ENCODE data around the gene STAB2. TPM values are rescaled to one million over a fixed set of nuclear protein-coding genes. Genes with fewer than 3 reads are reported as not detected.

Gene STAB2
- total RNA-seq, 4 donors from 2014 or later, result 0.27 to 0.81 TPM; not detected in 2

- Histone ChIP-seq H3K4me3 (no peak overlapping the region), H3K36me3 (no peaks in the 10 kb centered on the region), H3K27ac (no peak overlapping the region), H3K4me1 (peaks cover 0 to 4% (median 0%) of the 10 kb centered on the region in 3 donors), H3K9me3 (no peaks in the 10 kb centered on the region), H3K27me3 (no peaks in the 10 kb centered on the region)
- ATAC-seq, result no peak
- no peak for TF ChIP-seq EP300 (IDR thresholded peaks at IDR 0.05)
- no peak for TF ChIP-seq CTCF (IDR thresholded peaks at IDR 0.05)
- no peak for TF ChIP-seq POLR2AphosphoS5 (IDR thresholded peaks at IDR 0.05)
- TF ChIP-seq POLR2A (IDR thresholded peaks at IDR 0.05), result no peak
- WGBS, 2 donors (ENCODE audit: low coverage in 1 of 2), result 82 to 86% methylated on average over 3 of the region's 3 CpGs
These were observed 104.0 kb downstream of the STAB2 start for GRCh38 chr12:103691063-103691462.

- Histone ChIP-seq H3K9me3 (no peaks in the 10 kb centered on the region), H3K27ac (no peak overlapping the region), H3K4me3 (no peak overlapping the region), H3K27me3 (no peaks in the 10 kb centered on the region), H3K4me1 (peaks cover 0 to 4% (median 3%) of the 10 kb centered on the region in 3 donors), H3K36me3 (no peaks in the 10 kb centered on the region)
- WGBS, 2 donors (ENCODE audit: low coverage in 1 of 2), result 75 to 100% methylated on average over 2 to 4 of the region's 5 CpGs
- TF ChIP-seq CTCF (IDR thresholded peaks at IDR 0.05), result no peak
- no peak for TF ChIP-seq EP300 (IDR thresholded peaks at IDR 0.05)
- no peak for TF ChIP-seq POLR2AphosphoS5 (IDR thresholded peaks at IDR 0.05)
- no peak for TF ChIP-seq POLR2A (IDR thresholded peaks at IDR 0.05)
- ATAC-seq, result no peak
These were observed 109.0 kb downstream of the STAB2 start for GRCh38 chr12:103696101-103696500.

GRCh38 chr12:103697971-103698751, 111.1 kb downstream of the STAB2 start:
- no peak overlapping the region for H3K4me3 ChIP-seq
- no peaks in the 10 kb centered on the region for H3K27me3 ChIP-seq
- H3K4me1 ChIP-seq, result peaks cover 0 to 4% (median 3%) of the 10 kb centered on the region in 3 donors
- no peaks in the 10 kb centered on the region for H3K9me3 ChIP-seq
- no peak for ATAC-seq
- peak overlapping the region in 1 of 4 donors; percentile 49 for H3K27ac ChIP-seq
- H3K36me3 ChIP-seq, result no peaks in the 10 kb centered on the region
- 92 to 93% methylated on average over 3 to 6 of the region's 9 CpGs for WGBS, 2 donors (ENCODE audit: low coverage in 1 of 2)
- TF ChIP-seq POLR2A (IDR thresholded peaks at IDR 0.05) (no peak), EP300 (IDR thresholded peaks at IDR 0.05) (no peak), CTCF (IDR thresholded peaks at IDR 0.05) (no peak), POLR2AphosphoS5 (IDR thresholded peaks at IDR 0.05) (no peak)

GRCh38 chr12:103698752-103699560, 111.9 kb downstream of the STAB2 start:
- no peak for TF ChIP-seq EP300 (IDR thresholded peaks at IDR 0.05)
- TF ChIP-seq POLR2AphosphoS5 (IDR thresholded peaks at IDR 0.05), result no peak
- no peak for TF ChIP-seq CTCF (IDR thresholded peaks at IDR 0.05)
- TF ChIP-seq POLR2A (IDR thresholded peaks at IDR 0.05), result no peak
- no peaks in the 10 kb centered on the region for H3K27me3 ChIP-seq
- peak; percentile 57 for ATAC-seq
- no peak overlapping the region for H3K4me3 ChIP-seq
- H3K4me1 ChIP-seq, result peaks cover 0 to 4% (median 3%) of the 10 kb centered on the region in 3 donors
- H3K9me3 ChIP-seq, result no peaks in the 10 kb centered on the region
- H3K27ac ChIP-seq, result peak overlapping the region in 1 of 4 donors; percentile 49
- 64 to 68% methylated on average over 5 to 8 of the region's 9 CpGs for WGBS, 2 donors (ENCODE audit: low coverage in 1 of 2)
- no peaks in the 10 kb centered on the region for H3K36me3 ChIP-seq

Data from gastroesophageal sphincter (tissue), 4 donors.